H1 (cell line): Measurements from ENCODE around the gene OMA1. TPM values are rescaled to one million over a fixed set of nuclear protein-coding genes. Genes with fewer than 3 reads are reported as not detected.
A peak's percentile ranks its signal among the peaks of the same experiment; 100 is the strongest.

Experiments
- CTCF ChIA-PET: fragments of 300-600 bp; sonication (Branson Sonifier 250); formaldehyde crosslinking; loops from one replicate; lab custom pipeline; 2021; ENCODE audit not compliant: partially characterized antibody; lab: Charles Lee
- POLR2A ChIA-PET: fragments of 300-600 bp; sonication (Branson Sonifier 250); formaldehyde crosslinking; loops from one replicate; lab custom pipeline; 2021; ENCODE audit warnings: inconsistent platforms; ENCODE audit not compliant: partially characterized antibody; lab: Charles Lee
- DNase-seq, 2 experiments: peaks; one replicate each; pipeline versions ENCODE4 v3.0.0 to v3.0.0-alpha.2; 2010 to 2022; ENCODE audit warnings: low spot score in 2 of 2, low read depth in 1 of 2, mixed read lengths in 1 of 2
- FAIRE-seq: peaks from 2 replicates; lab custom pipeline; 2011; peaks lifted over from hg19 to GRCh38; lab: Jason Lieb, UNC
- H2AFZ ChIP-seq: 2 replicates; pipeline ENCODE4 v1.8.1; 2012; ENCODE audit warnings: low read length, inconsistent platforms
- H2AK5ac ChIP-seq: 2 replicates; pipeline ENCODE4 v1.6.1; 2013; ENCODE audit warnings: low read depth, low read length
- H2BK120ac ChIP-seq: replicated peaks from 2 replicates; pipeline ENCODE3; 2013; ENCODE audit warnings: low read depth, low read length, inconsistent platforms
- H2BK12ac ChIP-seq: 2 replicates; pipeline ENCODE4 v1.6.1; 2013; ENCODE audit warnings: low read depth, low read length
- H2BK15ac ChIP-seq: 2 replicates; pipeline ENCODE4 v1.6.1; 2013; ENCODE audit warnings: low read length
- H2BK20ac ChIP-seq: 2 replicates; pipeline ENCODE4 v1.6.1; 2013; ENCODE audit warnings: low read length
- H2BK5ac ChIP-seq: 2 replicates; pipeline ENCODE4 v1.6.1; 2013; ENCODE audit warnings: low read depth, low read length
- H3K14ac ChIP-seq: 2 replicates; pipeline ENCODE4 v1.6.1; 2013; ENCODE audit warnings: inconsistent platforms; ENCODE audit not compliant: insufficient read length
- H3K18ac ChIP-seq: 2 replicates; pipeline ENCODE4 v1.6.1; 2013; ENCODE audit warnings: low read length; ENCODE audit errors: extremely low read depth
- H3K23ac ChIP-seq: 2 replicates; pipeline ENCODE4 v1.6.1; 2013; ENCODE audit warnings: inconsistent platforms; ENCODE audit not compliant: insufficient read length
- H3K23me2 ChIP-seq: 2 replicates; pipeline ENCODE4 v1.6.1; 2013; ENCODE audit warnings: low read depth, low read length
- H3K27ac ChIP-seq: 2 replicates; pipeline ENCODE4 v1.6.1; 2011; ENCODE audit warnings: low read depth, low read length, inconsistent platforms
- H3K27me3 ChIP-seq, 4 experiments: replicated peaks in 1 of 4; 1 replicate in 1 of 4; 2 replicates in 3 of 4; pipeline versions ENCODE4 v1.6.1 to v1.8.1; 2011 to 2013; ENCODE audit warnings: low read length in 3 of 4, mild to moderate bottlenecking in 3 of 4, inconsistent platforms in 2 of 4, mixed read lengths in 2 of 4, moderate library complexity in 1 of 4; ENCODE audit not compliant: control insufficient read depth in 3 of 4, insufficient read depth in 3 of 4; ENCODE audit errors: extremely low read depth in 1 of 4
- H3K36me3 ChIP-seq, 4 experiments: 2 replicates each; pipeline versions ENCODE4 v1.6.1 to v1.8.1; 2011 to 2013; ENCODE audit warnings: mild to moderate bottlenecking in 4 of 4, low read length in 3 of 4, moderate library complexity in 2 of 4, control low read depth in 1 of 4, inconsistent platforms in 1 of 4; ENCODE audit not compliant: insufficient read depth in 4 of 4, control insufficient read depth in 2 of 4
- H3K4ac ChIP-seq: replicated peaks from 2 replicates; pipeline ENCODE3; 2013; ENCODE audit warnings: low read length, low read depth, mixed read lengths, inconsistent platforms; ENCODE audit not compliant: insufficient read length
- H3K4me1 ChIP-seq, 4 experiments: replicated peaks in 1 of 4; 1 replicate in 1 of 4; 2 replicates in 3 of 4; pipeline versions ENCODE4 v1.6.1 to v1.8.1; 2011 to 2013; ENCODE audit warnings: low read length in 3 of 4, inconsistent platforms in 2 of 4, mixed read lengths in 1 of 4; ENCODE audit not compliant: insufficient read depth in 4 of 4, control insufficient read depth in 3 of 4
- H3K4me2 ChIP-seq, 2 experiments: 2 replicates each; pipeline versions ENCODE4 v1.6.1 to v1.8.1; 2011 to 2013; ENCODE audit warnings: low read depth in 2 of 2, low read length in 2 of 2, control low read depth in 1 of 2, inconsistent platforms in 1 of 2, mild to moderate bottlenecking in 1 of 2; ENCODE audit not compliant: insufficient read depth in 1 of 2
- H3K4me3 ChIP-seq, 4 experiments: fragments of 200-600, 300-600 bp in 1 of 4; sonication (generic), shearing (Covaris generic), sonication (Bioruptor Twin) in 1 of 4; 2 replicates each; pipeline versions ENCODE4 v1.5.1 to v1.8.1; 2011 to 2016; ENCODE audit warnings: low read length in 4 of 4, low read depth in 3 of 4, control low read depth in 2 of 4, inconsistent platforms in 2 of 4, mild to moderate bottlenecking in 2 of 4, mixed read lengths in 1 of 4, moderate library complexity in 1 of 4; ENCODE audit not compliant: insufficient read depth in 2 of 4; ENCODE audit errors: extremely low read depth in 1 of 4
- H3K56ac ChIP-seq: replicated peaks from 2 replicates; pipeline ENCODE3; 2013; ENCODE audit warnings: low read depth, mild to moderate bottlenecking, mixed read lengths, low read length, inconsistent platforms; ENCODE audit not compliant: insufficient read length
- H3K79me1 ChIP-seq: 2 replicates; pipeline ENCODE4 v1.6.1; 2013; ENCODE audit warnings: low read depth, low read length, control low read depth
- H3K79me2 ChIP-seq, 2 experiments: 2 replicates each; pipeline versions ENCODE4 v1.6.1 to v1.8.1; 2012 to 2013; ENCODE audit warnings: low read length in 2 of 2, mild to moderate bottlenecking in 2 of 2, inconsistent platforms in 1 of 2; ENCODE audit not compliant: insufficient read depth in 2 of 2, control insufficient read depth in 1 of 2
- H3K9ac ChIP-seq, 4 experiments: replicated peaks in 1 of 4; 1 replicate in 1 of 4; 2 replicates in 3 of 4; pipeline versions ENCODE4 v1.6.1 to v1.8.1; 2011 to 2013; ENCODE audit warnings: low read depth in 3 of 4, low read length in 3 of 4, control low read depth in 2 of 4, mild to moderate bottlenecking in 2 of 4, moderate library complexity in 2 of 4, inconsistent platforms in 1 of 4; ENCODE audit errors: extremely low read depth in 1 of 4
- H3K9me3 ChIP-seq, 2 experiments: 2 replicates each; pipeline versions ENCODE4 v1.6.1 to v1.8.1; 2012 to 2013; ENCODE audit warnings: mild to moderate bottlenecking in 2 of 2, moderate library complexity in 2 of 2, control low read depth in 1 of 2, inconsistent platforms in 1 of 2, low read depth in 1 of 2, low read length in 1 of 2, mixed read lengths in 1 of 2; ENCODE audit not compliant: insufficient read depth in 2 of 2
- H4K20me1 ChIP-seq, 2 experiments: replicated peaks in 1 of 2; 2 replicates each; pipeline versions ENCODE3 to v1.8.1; 2011 to 2013; ENCODE audit warnings: inconsistent platforms in 2 of 2, low read length in 2 of 2, mild to moderate bottlenecking in 1 of 2; ENCODE audit not compliant: insufficient read depth in 2 of 2, control insufficient read depth in 1 of 2
- H4K5ac ChIP-seq: 2 replicates; pipeline ENCODE4 v1.6.1; 2013; ENCODE audit warnings: low read length, low read depth, mixed read lengths, inconsistent platforms; ENCODE audit not compliant: insufficient read length
- H4K8ac ChIP-seq: 2 replicates; pipeline ENCODE4 v1.8.0; 2013; ENCODE audit warnings: mild to moderate bottlenecking, moderate library complexity, low read length, inconsistent platforms; ENCODE audit not compliant: insufficient read depth; ENCODE audit errors: extremely low read depth
- H4K91ac ChIP-seq: replicated peaks from 2 replicates; pipeline ENCODE3; 2013; ENCODE audit warnings: low read length, mixed read lengths, inconsistent platforms; ENCODE audit not compliant: insufficient read length
- ASH2L ChIP-seq: fragments of 200-600, 300-600 bp; sonication (generic); IDR thresholded peaks from one replicate; pipeline ENCODE4 v1.7.1; 2017; ENCODE audit warnings: low read length
- BACH1 ChIP-seq: IDR thresholded peaks from 2 replicates; pipeline ENCODE4 v1.6.1; 2012; ENCODE audit warnings: low read length, improper control_type of control experiment
- CBX5 ChIP-seq: fragments of 300-800, 300-1000 bp; sonication (generic); IDR thresholded peaks from 2 replicates; pipeline ENCODE4 v1.7.1; 2016; ENCODE audit warnings: antibody characterized with exemption, low read length, low read depth
- CEBPB ChIP-seq: IDR thresholded peaks from 2 replicates; pipeline ENCODE4 v1.6.1; 2012; ENCODE audit warnings: low read depth, low read length
- CHD2 ChIP-seq: IDR thresholded peaks from 2 replicates; pipeline ENCODE4 v1.6.1; 2012; ENCODE audit warnings: low read length, improper control_type of control experiment
- CREB1 ChIP-seq: IDR thresholded peaks from 2 replicates; pipeline ENCODE4 v1.6.1; 2012; ENCODE audit warnings: inconsistent platforms
- GABPA ChIP-seq: IDR thresholded peaks from 2 replicates; pipeline ENCODE4 v1.6.1; 2011; ENCODE audit warnings: mild to moderate bottlenecking, low read length, moderate library complexity, borderline replicate concordance; ENCODE audit not compliant: insufficient read depth
- MAFK ChIP-seq: IDR thresholded peaks from 2 replicates; pipeline ENCODE4 v1.6.1; 2012; ENCODE audit warnings: low read depth, mild to moderate bottlenecking, improper control_type of control experiment, low read length
- POLR2A ChIP-seq, 2 experiments: IDR thresholded peaks; 1 replicate in 1 of 2; 2 replicates in 1 of 2; pipeline ENCODE4 v1.6.1; 2011; ENCODE audit warnings: low read depth in 2 of 2, low read length in 2 of 2, mild to moderate bottlenecking in 2 of 2; ENCODE audit errors: control extremely low read depth in 1 of 2
- RNF2 ChIP-seq: fragments of 200-900, 300-1000 bp; sonication (generic); IDR thresholded peaks from 2 replicates; pipeline ENCODE4 v1.7.1; 2016; ENCODE audit warnings: borderline replicate concordance, low read depth, mild to moderate bottlenecking, antibody characterized with exemption, low read length; ENCODE audit not compliant: poor library complexity, severe bottlenecking; ENCODE audit errors: missing control alignments
- SIX5 ChIP-seq: IDR thresholded peaks from 2 replicates; pipeline ENCODE4 v1.6.1; 2011; ENCODE audit warnings: mild to moderate bottlenecking, low read depth, low read length
- SP1 ChIP-seq: IDR thresholded peaks from 2 replicates; pipeline ENCODE4 v1.6.1; 2011; ENCODE audit warnings: low read depth, low read length
- SP4 ChIP-seq: IDR thresholded peaks from 2 replicates; pipeline ENCODE4 v1.6.1; 2012; ENCODE audit warnings: low read length, inconsistent platforms
- SUZ12 ChIP-seq: fragments of 200-600 bp; sonication (generic); IDR thresholded peaks from 2 replicates; pipeline ENCODE4 v1.6.1; 2012; ENCODE audit warnings: mild to moderate bottlenecking, inconsistent platforms, low read length, moderate library complexity, mixed read lengths
- TEAD4 ChIP-seq: IDR thresholded peaks from 2 replicates; pipeline ENCODE4 v1.6.1; 2012; ENCODE audit warnings: low read depth, low read length, inconsistent platforms, mixed read lengths
- WGBS, 2 experiments: shearing (Covaris generic) in 1 of 2; methylation state at CpG; one replicate each; pipeline versions ENCODE4 v1.1.6 to v1.1.7; 2013 to 2015; ENCODE audit warnings: low lambda C conversion rate in 2 of 2, mixed read lengths in 2 of 2, inconsistent platforms in 1 of 2, low coverage in 1 of 2, missing lambda C conversion rate in 1 of 2; ENCODE audit not compliant: insufficient replicate concordance in 2 of 2, insufficient coverage in 1 of 2, insufficient read length in 1 of 2; ENCODE audit errors: extremely low coverage in 1 of 2, missing lambda C conversion rate in 1 of 2; 5-methylcytosine and 5-hydroxymethylcytosine counted together
- polyA plus RNA-seq, 7 experiments: library from polyadenylated mRNA; depleted of rRNA in 3 of 7; stranded (reverse) in 5 of 7; unstranded in 2 of 7; fragments of >200 nt in 5 of 7; fragments of 200-250 nt in 2 of 7; gene quantifications; 1 replicate in 5 of 7; 2 replicates in 1 of 7; 4 replicates in 1 of 7; pipeline versions ENCODE4 v1.2.1 to v1.2.3, GENCODE V29; 2011 to 2013; ENCODE audit warnings: missing spikeins in 2 of 7, mixed read lengths in 2 of 7
- total RNA-seq: library from RNA; stranded (reverse); fragmentation: NEBNext Ultra II Directional; extraction: Animal tissue kit (Norgen Biotek cat#: 25700); gene quantifications from 2 replicates; pipeline ENCODE4 v1.2.1, GENCODE V29; 2021
- TF ChIP-seq, protein P1 (sequence below): IDR thresholded peaks from 2 replicates; pipeline ENCODE4 v1.6.1; 2011; ENCODE audit warnings: low read depth, mild to moderate bottlenecking, low read length; ENCODE audit not compliant: insufficient read depth

OMA1 gene
- total and polyA plus RNA-seq, 2 of the 8 experiments (the other 6 are each of a cell fraction or from before 2014, with no cell fraction given), result 7.7 to 11.7 TPM

DNA sequence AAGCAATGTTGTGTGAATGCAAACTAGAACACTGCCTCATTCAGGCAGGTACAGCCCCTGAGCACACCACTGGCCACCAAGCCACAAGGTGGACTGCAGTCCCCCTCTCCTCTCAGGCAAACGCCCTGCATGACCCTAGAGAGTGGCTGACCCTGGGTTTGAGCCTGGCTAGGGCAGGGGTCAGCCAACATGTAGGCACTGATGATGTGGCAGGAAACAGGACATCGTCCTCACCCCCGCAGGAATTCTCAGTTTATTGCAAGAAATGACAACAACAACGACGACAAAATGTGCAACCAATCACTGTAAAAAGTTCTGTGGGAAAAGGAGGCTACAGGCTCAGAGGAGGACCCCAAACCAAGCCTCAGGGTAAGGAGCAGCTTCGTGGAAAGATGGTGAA, 81.3 kb downstream of the OMA1 start:
- Histone ChIP-seq H3K79me2 (no peaks in the 10 kb centered on the region), H3K18ac (no peak overlapping the region), H3K56ac (no peak overlapping the region), H2BK5ac (no peak overlapping the region), H3K4me3 (no peak overlapping the region), H3K9me3 (no peaks in the 10 kb centered on the region), H3K23me2 (no peaks in the 10 kb centered on the region), H2AFZ (no peak overlapping the region), H3K27ac (no peak overlapping the region), H3K27me3 (no peaks in the 10 kb centered on the region), H3K79me1 (no peaks in the 10 kb centered on the region), H4K8ac (no peak overlapping the region), H4K5ac (no peak overlapping the region), H2BK20ac (peak overlapping the region; percentile 13; the same call in 1 of the 2 replicates), H3K9ac (no peak overlapping the region), H2AK5ac (no peak overlapping the region), H4K91ac (no peak overlapping the region), H2BK12ac (no peak overlapping the region), H3K4ac (no peak overlapping the region), H3K4me1 (peaks cover 0 to 8% (median 5%) of the 10 kb centered on the region in 4 experiments; a peak in 5 of 7 replicates), H3K23ac (no peak overlapping the region), H2BK120ac (no peak overlapping the region), H4K20me1 (no peaks in the 10 kb centered on the region), H3K36me3 (no peaks in the 10 kb centered on the region), H2BK15ac (no peak overlapping the region), H3K4me2 (no peak overlapping the region), H3K14ac (no peak overlapping the region)
- POLR2A ChIA-PET, result interaction anchor here (0.6 kb wide), 1 partner anchor 228 kb away, joined by 3 read pairs; no protein-coding TSS in a partner anchor
- 86% methylated on average over 6 of the region's 6 CpGs; no CpG with 5 or more reads in 1 of the 2 experiments for WGBS, 2 experiments
- DNase-seq (no peak), FAIRE-seq (no peak)
- CTCF ChIA-PET, result interaction anchor here (0.6 to 1.0 kb wide), 3 partner anchors 11 to 1262 kb away, joined by 3 to 4 read pairs (median 3); partner anchors contain the start of gene OMA1
- TF ChIP-seq SIX5 (no peak), SP4 (no peak), CBX5 (no peak), CREB1 (no peak), BACH1 (no peak), POLR2A (IDR thresholded peaks at IDR 0.05; ENCODE audit: control extremely low read depth in 1 of 2, low read depth in 2 of 2, low read length in 2 of 2) (no peak), TEAD4 (no peak), SP1 (no peak), GABPA (no peak), RNF2 (no peak), SUZ12 (no peak), ASH2L (no peak), CEBPB (no peak), CHD2 (no peak), MAFK (no peak)
- TF ChIP-seq, protein P1, sequence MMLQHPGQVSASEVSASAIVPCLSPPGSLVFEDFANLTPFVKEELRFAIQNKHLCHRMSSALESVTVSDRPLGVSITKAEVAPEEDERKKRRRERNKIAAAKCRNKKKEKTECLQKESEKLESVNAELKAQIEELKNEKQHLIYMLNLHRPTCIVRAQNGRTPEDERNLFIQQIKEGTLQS, result no peak
